Right atrium auricular region (tissue), 2 donors: ENCODE results near the gene VPS13A. TPM values are rescaled to one million over a fixed set of nuclear protein-coding genes. Genes with fewer than 3 reads are reported as not detected.
"Not testable (repeated sequence)": the region's sequence is repeated elsewhere in the genome, so short reads cannot be mapped to it uniquely, and the experiment has no call there.

ENCODE experiments used
- DNase-seq: peaks from one replicate; pipeline ENCODE4 v3.0.0-alpha.2; 2019; ENCODE audit warnings: low spot score
- H3K27ac ChIP-seq, 2 donors: fragments of 200-600 bp; sonication (generic); 1 replicate in 1 of 2; 2 replicates in 1 of 2; pipeline ENCODE4 v1.5.1; 2016 to 2019
- H3K27me3 ChIP-seq, 2 donors: fragments of 200-600 bp; sonication (generic); one replicate each; pipeline versions ENCODE4 v1.5.1 to v1.6.0; 2017 to 2019
- H3K36me3 ChIP-seq: fragments of 200-600 bp; sonication (generic); one replicate; pipeline ENCODE4 v1.5.1; 2016
- H3K4me1 ChIP-seq, 2 donors: fragments of 200-600 bp; sonication (generic); one replicate each; pipeline versions ENCODE4 v1.5.1 to v1.6.0; 2017 to 2019
- H3K4me3 ChIP-seq, 2 donors: fragments of 200-600 bp; sonication (generic); 1 replicate in 1 of 2; 2 replicates in 1 of 2; pipeline ENCODE4 v1.5.1; 2017 to 2019; ENCODE audit warnings: mild to moderate bottlenecking in 1 of 2, moderate library complexity in 1 of 2
- H3K9me3 ChIP-seq, 2 donors: fragments of 200-600 bp; sonication (generic); one replicate each; pipeline ENCODE4 v1.5.1; 2019
- CTCF ChIP-seq, 2 donors: fragments of 200-600 bp; sonication (generic); IDR thresholded peaks; one replicate each; pipeline ENCODE4 v1.5.1; 2019; ENCODE audit warnings: antibody characterized with exemption in 2 of 2
- total RNA-seq, 2 donors: library from RNA; depleted of rRNA; stranded (reverse); fragments of >200 nt; gene quantifications; one replicate each; pipeline ENCODE4 v1.1.0, GENCODE V29; 2016

VPS13A gene
- total RNA-seq, 2 donors from 2014 or later: 29.5 to 43.8 TPM

GRCh38 chr9:77399964-77400363 lies 222.6 kb downstream of the VPS13A start:
- H3K36me3 ChIP-seq: peaks cover 4% of the 10 kb centered on the region
- H3K27me3 ChIP-seq: no peaks in the 10 kb centered on the region
- H3K4me1 ChIP-seq: no peaks in the 10 kb centered on the region
- H3K27ac ChIP-seq: no peak overlapping the region
- no peak for TF ChIP-seq CTCF (IDR thresholded peaks at IDR 0.05)
- no peaks in the 10 kb centered on the region for H3K9me3 ChIP-seq
- no peak overlapping the region for H3K4me3 ChIP-seq
- no peak for DNase-seq

GRCh38 chr9:77402286-77402685 lies 225.0 kb downstream of the VPS13A start:
- no peak for TF ChIP-seq CTCF (IDR thresholded peaks at IDR 0.05)
- no peak for DNase-seq
- H3K36me3 ChIP-seq: peaks cover 22% of the 10 kb centered on the region
- H3K9me3 ChIP-seq: no peaks in the 10 kb centered on the region
- H3K4me1 ChIP-seq: no peaks in the 10 kb centered on the region
- H3K27ac ChIP-seq: no peak overlapping the region
- H3K27me3 ChIP-seq: no peaks in the 10 kb centered on the region
- no peak overlapping the region for H3K4me3 ChIP-seq

GRCh38 chr9:77403239-77403638 lies 225.9 kb downstream of the VPS13A start:
- Histone ChIP-seq H3K27ac (no peak overlapping the region), H3K36me3 (peaks cover 32% of the 10 kb centered on the region), H3K27me3 (no peaks in the 10 kb centered on the region), H3K4me3 (no peak overlapping the region), H3K9me3 (no peaks in the 10 kb centered on the region), H3K4me1 (no peaks in the 10 kb centered on the region)
- DNase-seq: no peak
- no peak for TF ChIP-seq CTCF (IDR thresholded peaks at IDR 0.05)

GRCh38 chr9:77408521-77408920 lies 231.2 kb downstream of the VPS13A start:
- H3K36me3 ChIP-seq: peaks cover 35% of the 10 kb centered on the region

GRCh38 chr9:77417566-77417965 lies 240.2 kb downstream of the VPS13A start:
- no peak overlapping the region for H3K4me3 ChIP-seq
- H3K4me1 ChIP-seq: peaks cover 0 to 5% of the 10 kb centered on the region in 2 donors
- TF ChIP-seq CTCF (IDR thresholded peaks at IDR 0.05): no peak
- no peaks in the 10 kb centered on the region for H3K27me3 ChIP-seq
- H3K9me3 ChIP-seq: no peaks in the 10 kb centered on the region
- no peak for DNase-seq
- H3K36me3 ChIP-seq: peaks cover 10% of the 10 kb centered on the region
- H3K27ac ChIP-seq: no peak overlapping the region

More at GRCh38 chr9:77408521-77408920, 231.2 kb downstream of the VPS13A start:
- H3K27me3 ChIP-seq, H3K27ac ChIP-seq, H3K4me1 ChIP-seq, H3K9me3 ChIP-seq, DNase-seq, H3K4me3 ChIP-seq: not testable (repeated sequence)

- no peaks in the 10 kb centered on the region for H3K9me3 ChIP-seq
- no peak for TF ChIP-seq CTCF (IDR thresholded peaks at IDR 0.05)
- DNase-seq: no peak
- no peaks in the 10 kb centered on the region for H3K27me3 ChIP-seq
- peaks cover 0 to 5% of the 10 kb centered on the region in 2 donors for H3K4me1 ChIP-seq
- no peak overlapping the region for H3K27ac ChIP-seq
- no peak overlapping the region for H3K4me3 ChIP-seq
- peaks cover 10% of the 10 kb centered on the region for H3K36me3 ChIP-seq
These were observed 240.9 kb downstream of the VPS13A start for GRCh38 chr9:77418226-77418625.
